Stomach (tissue), 9 donors: ENCODE data around the gene PRDX4. TPM values are rescaled to one million over a fixed set of nuclear protein-coding genes. Genes with fewer than 3 reads are reported as not detected.
A peak's percentile ranks its signal among the peaks of the same experiment; 100 is the strongest.

Experiments used
- DNase-seq, 2 donors: peaks; one replicate each; pipeline versions ENCODE4 v3.0.0 to v3.0.0-alpha.2; 2013 to 2019
- H3K27ac ChIP-seq, 5 donors: fragments of 200-600 bp in 4 of 5; sonication (generic) in 4 of 5; one replicate each; pipeline ENCODE4 v1.5.1; 2013 to 2019; ENCODE audit warnings: mild to moderate bottlenecking in 1 of 5, moderate library complexity in 1 of 5
- H3K27me3 ChIP-seq, 3 donors: fragments of 200-600 bp; sonication (generic); one replicate each; pipeline ENCODE4 v1.5.1; 2017 to 2019; ENCODE audit warnings: mixed run types in 1 of 3
- H3K36me3 ChIP-seq, 4 donors: fragments of 200-600 bp; sonication (generic); 1 replicate in 3 of 4; 2 replicates in 1 of 4; pipeline ENCODE4 v1.5.1; 2016 to 2019
- H3K4me1 ChIP-seq, 4 donors: fragments of 200-600 bp; sonication (generic); one replicate each; pipeline ENCODE4 v1.5.1; 2016 to 2019
- H3K4me3 ChIP-seq, 4 donors: fragments of 200-600 bp; sonication (generic) in 3 of 4; one replicate each; pipeline ENCODE4 v1.5.1; 2016 to 2019; ENCODE audit warnings: mild to moderate bottlenecking in 1 of 4
- H3K9me3 ChIP-seq, 4 donors: fragments of 200-600 bp; sonication (generic); one replicate each; pipeline ENCODE4 v1.5.1; 2016 to 2019
- EP300 ChIP-seq: sonication (generic); formaldehyde crosslinking; IDR thresholded peaks from one replicate; pipeline ENCODE4 v1.6.1; 2017; ENCODE audit warnings: antibody characterized with exemption
- POLR2A ChIP-seq, 4 donors: fragments of 450-650 bp; IDR thresholded peaks; one replicate each; pipeline ENCODE4 v1.6.1; 2016; ENCODE audit warnings: antibody characterized with exemption in 4 of 4, control low read depth in 2 of 4, mild to moderate bottlenecking in 1 of 4, moderate library complexity in 1 of 4
- POLR2AphosphoS5 ChIP-seq, 3 donors: sonication (generic); formaldehyde crosslinking; IDR thresholded peaks; one replicate each; pipeline ENCODE4 v1.6.1; 2016; ENCODE audit warnings: antibody characterized with exemption in 3 of 3
- WGBS, 5 donors: extraction: QIAGEN DNeasy Blood & Tissue Kit in 3 of 5; methylation state at CpG; one replicate each; pipeline versions ENCODE4 v1.1.5 to v1.1.7; 2013 to 2018; 5-methylcytosine and 5-hydroxymethylcytosine counted together
- intact Hi-C: fragments of 100-400 bp; cut with DNase I; formaldehyde crosslinking; loops from one replicate; pipeline ENCODE4 v1.15.1; 2023; ENCODE audit warnings: low total_unique reads
- polyA plus RNA-seq, 3 donors: library from polyadenylated mRNA; stranded (reverse); fragments of 200-250 nt; gene quantifications; one replicate each; pipeline ENCODE4 v1.2.3, GENCODE V29; 2013
- total RNA-seq, 5 donors: library from RNA; depleted of rRNA; stranded (reverse); fragments of >200 nt; gene quantifications; one replicate each; pipeline versions ENCODE4 v1.1.0 to v1.2.3, GENCODE V29; 2014 to 2016
- TF ChIP-seq, protein P1 (sequence below), 7 experiments: fragments of 450-650 bp in 4 of 7; fragments of 200-600 bp in 3 of 7; sonication (generic) in 3 of 7; IDR thresholded peaks; one replicate each; pipeline ENCODE4 v1.5.1; 2016 to 2019; ENCODE audit warnings: antibody characterized with exemption in 7 of 7, control low read depth in 2 of 7, mild to moderate bottlenecking in 1 of 7
- donor health status: healthy with polysubstance abuse.
- donor health status: Bipolar disorder and iron deficiency.
- donor health status: healthy.

Gene PRDX4
- total and polyA plus RNA-seq, 8 donors = 8.2 to 143 (median 77.7) TPM

DNA sequence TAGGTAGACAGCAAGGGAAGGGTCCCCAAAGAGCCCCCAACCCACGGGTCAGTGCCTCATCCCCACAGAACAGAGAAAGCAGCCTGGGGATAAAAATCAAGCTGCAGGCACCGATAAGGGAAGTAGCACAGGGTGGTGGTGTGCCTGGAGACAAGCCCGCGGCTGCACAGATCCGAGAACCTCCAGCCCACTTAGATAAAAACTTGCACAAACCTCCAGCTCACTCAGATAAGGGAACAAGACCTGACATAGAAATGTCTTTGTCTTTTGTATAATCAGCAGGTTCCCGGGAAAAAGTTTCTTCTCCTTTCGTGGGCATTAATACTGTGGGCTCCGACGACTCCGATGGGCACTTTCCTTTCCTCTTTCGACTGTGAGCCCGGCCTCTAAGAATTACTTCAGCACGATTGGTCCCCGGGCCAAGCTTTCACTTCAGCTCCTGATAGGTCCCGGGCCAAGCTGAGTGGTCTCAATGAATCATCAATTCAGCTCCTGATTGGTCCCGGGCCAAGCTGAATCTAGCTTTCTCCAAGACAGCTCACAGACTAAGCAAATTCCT is 32.4 kb downstream of the PRDX4 start:
- H3K36me3 ChIP-seq = peaks cover 0 to 34% (median 27%) of the 10 kb centered on the region in 4 donors
- intact Hi-C loops = loop anchor here (10.0 kb wide), 1 partner anchor 205 kb away; the partner anchor contains the start of genes APOO and CXorf58
- peaks cover 0 to 2% (median 0%) of the 10 kb centered on the region in 4 donors for H3K4me1 ChIP-seq
- TF ChIP-seq, protein P1, sequence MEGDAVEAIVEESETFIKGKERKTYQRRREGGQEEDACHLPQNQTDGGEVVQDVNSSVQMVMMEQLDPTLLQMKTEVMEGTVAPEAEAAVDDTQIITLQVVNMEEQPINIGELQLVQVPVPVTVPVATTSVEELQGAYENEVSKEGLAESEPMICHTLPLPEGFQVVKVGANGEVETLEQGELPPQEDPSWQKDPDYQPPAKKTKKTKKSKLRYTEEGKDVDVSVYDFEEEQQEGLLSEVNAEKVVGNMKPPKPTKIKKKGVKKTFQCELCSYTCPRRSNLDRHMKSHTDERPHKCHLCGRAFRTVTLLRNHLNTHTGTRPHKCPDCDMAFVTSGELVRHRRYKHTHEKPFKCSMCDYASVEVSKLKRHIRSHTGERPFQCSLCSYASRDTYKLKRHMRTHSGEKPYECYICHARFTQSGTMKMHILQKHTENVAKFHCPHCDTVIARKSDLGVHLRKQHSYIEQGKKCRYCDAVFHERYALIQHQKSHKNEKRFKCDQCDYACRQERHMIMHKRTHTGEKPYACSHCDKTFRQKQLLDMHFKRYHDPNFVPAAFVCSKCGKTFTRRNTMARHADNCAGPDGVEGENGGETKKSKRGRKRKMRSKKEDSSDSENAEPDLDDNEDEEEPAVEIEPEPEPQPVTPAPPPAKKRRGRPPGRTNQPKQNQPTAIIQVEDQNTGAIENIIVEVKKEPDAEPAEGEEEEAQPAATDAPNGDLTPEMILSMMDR (IDR thresholded peaks at IDR 0.05) = no peak
- TF ChIP-seq POLR2A (IDR thresholded peaks at IDR 0.05) (no peak), POLR2AphosphoS5 (IDR thresholded peaks at IDR 0.05) (no peak), EP300 (no peak)
- DNase-seq = peak in 1 of 2 donors; percentile 45
- peak overlapping the region in 1 of 5 donors; percentile 43 for H3K27ac ChIP-seq
- H3K4me3 ChIP-seq = peak overlapping the region in 1 of 4 donors; percentile 3
- no peaks in the 10 kb centered on the region for H3K27me3 ChIP-seq
- 17 to 56% (median 33%) methylated on average over 16 of the region's 16 CpGs for WGBS, 5 donors
- no peaks in the 10 kb centered on the region for H3K9me3 ChIP-seq

DNA sequence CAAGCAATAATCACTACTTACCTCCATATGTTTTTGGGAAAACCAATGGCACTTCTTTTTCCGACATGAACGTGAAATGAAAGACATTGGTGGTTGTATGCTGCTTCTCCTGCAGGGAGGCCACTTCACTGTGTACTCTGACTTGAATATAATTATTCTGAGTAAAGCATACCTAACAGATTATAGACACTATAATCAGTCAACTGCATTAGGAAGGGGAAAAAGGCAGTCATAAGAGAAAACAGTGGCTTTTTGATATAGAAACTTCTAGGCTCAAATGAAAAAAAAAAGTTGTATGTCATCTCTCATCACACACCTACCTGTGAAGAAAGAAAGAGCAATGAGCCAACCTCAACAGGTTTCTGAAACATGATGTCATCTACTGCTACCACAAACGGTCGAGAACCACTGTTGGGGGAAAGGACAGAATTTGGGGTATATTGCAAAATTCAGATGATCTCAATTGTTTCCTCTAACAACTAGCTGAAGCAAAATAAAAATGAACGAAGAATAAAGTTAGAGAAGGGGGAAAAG is 37.4 kb downstream of the PRDX4 start:
- Histone ChIP-seq H3K4me3 (no peak overlapping the region), H3K36me3 (peaks cover 0 to 82% (median 67%) of the 10 kb centered on the region in 4 donors), H3K4me1 (no peaks in the 10 kb centered on the region), H3K27me3 (no peaks in the 10 kb centered on the region), H3K27ac (no peak overlapping the region), H3K9me3 (no peaks in the 10 kb centered on the region)
- WGBS, 5 donors = 80 to 96% (median 87%) methylated on average over 5 of the region's 5 CpGs
- TF ChIP-seq POLR2AphosphoS5 (IDR thresholded peaks at IDR 0.05) = no peak
- no peak for TF ChIP-seq POLR2A (IDR thresholded peaks at IDR 0.05)
- TF ChIP-seq, protein P1 (IDR thresholded peaks at IDR 0.05) = no peak
- TF ChIP-seq EP300 = no peak
- DNase-seq = no peak
- intact Hi-C loops = no loop called here

DNA sequence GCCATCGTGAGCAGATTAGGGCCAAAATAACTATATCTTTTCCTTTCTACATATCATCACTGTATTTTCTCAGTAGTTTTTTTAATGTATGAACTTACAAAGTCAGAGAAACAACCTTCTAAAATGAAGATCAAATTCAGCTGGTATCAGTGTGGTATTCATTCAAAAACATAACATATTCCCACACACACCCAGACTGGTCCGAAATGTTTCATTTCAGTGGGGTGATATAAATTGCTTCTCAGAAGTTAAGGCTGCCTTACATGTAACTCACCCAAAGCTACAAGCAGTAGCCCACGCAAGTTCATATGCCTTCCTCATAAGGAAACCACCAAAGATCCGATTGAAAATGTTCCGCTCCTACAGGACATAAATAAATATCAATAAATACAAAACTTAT is 37.9 kb downstream of the PRDX4 start:
- Histone ChIP-seq H3K4me3 (no peak overlapping the region), H3K36me3 (peaks cover 0 to 87% (median 69%) of the 10 kb centered on the region in 4 donors), H3K9me3 (no peaks in the 10 kb centered on the region), H3K27ac (no peak overlapping the region), H3K27me3 (no peaks in the 10 kb centered on the region), H3K4me1 (no peaks in the 10 kb centered on the region)
- WGBS, 5 donors = 76 to 97% (median 78%) methylated on average over 5 of the region's 5 CpGs
- DNase-seq = no peak
- intact Hi-C loops = no loop called here
- no peak for TF ChIP-seq POLR2AphosphoS5 (IDR thresholded peaks at IDR 0.05)
- TF ChIP-seq EP300 = no peak
- TF ChIP-seq, protein P1 (IDR thresholded peaks at IDR 0.05) = no peak
- no peak for TF ChIP-seq POLR2A (IDR thresholded peaks at IDR 0.05)

DNA sequence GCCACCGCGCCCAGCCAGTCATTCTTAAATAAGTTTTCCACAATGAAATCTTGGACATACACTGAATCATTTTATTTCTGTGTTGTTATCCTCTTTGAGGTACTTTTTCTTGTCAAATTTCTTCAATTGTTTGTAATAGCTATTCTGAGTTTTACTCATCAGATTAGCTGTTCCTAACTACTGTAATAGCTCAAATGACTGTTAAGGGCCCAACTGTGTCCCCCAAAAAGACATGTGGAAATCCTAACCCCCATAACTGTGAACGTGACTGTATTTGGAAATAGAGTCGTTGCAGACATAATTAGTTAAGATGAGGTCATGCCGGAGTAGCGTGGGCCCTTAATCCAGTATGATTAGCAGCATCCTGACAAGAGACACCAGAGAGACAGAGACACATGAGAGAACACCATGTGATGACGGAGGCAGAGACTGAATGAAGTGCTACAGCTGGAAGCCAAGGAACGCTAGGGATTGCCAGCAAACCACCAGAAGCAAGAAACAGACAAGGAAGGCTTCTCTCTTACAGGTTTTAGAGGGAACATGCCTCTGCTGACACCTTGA is 52.9 kb downstream of the PRDX4 start:
- DNase-seq = no peak
- 82 to 91% (median 86%) methylated on average over 8 of the region's 8 CpGs for WGBS, 5 donors
- Histone ChIP-seq H3K27me3 (no peaks in the 10 kb centered on the region), H3K4me3 (no peak overlapping the region), H3K4me1 (no peaks in the 10 kb centered on the region), H3K36me3 (peaks cover 4 to 76% (median 60%) of the 10 kb centered on the region in 4 donors), H3K27ac (no peak overlapping the region), H3K9me3 (no peaks in the 10 kb centered on the region)
- intact Hi-C loops = no loop called here
- TF ChIP-seq POLR2A (IDR thresholded peaks at IDR 0.05) = no peak
- no peak for TF ChIP-seq POLR2AphosphoS5 (IDR thresholded peaks at IDR 0.05)
- no peak for TF ChIP-seq EP300
- TF ChIP-seq, protein P1 (IDR thresholded peaks at IDR 0.05) = no peak
